ENCODE measurements around the gene RNF38.
"Not testable (repeated sequence)": the region's sequence is repeated elsewhere in the genome, so short reads cannot be mapped to it uniquely, and the experiment has no call there.

The RNF38 gene

DNA sequence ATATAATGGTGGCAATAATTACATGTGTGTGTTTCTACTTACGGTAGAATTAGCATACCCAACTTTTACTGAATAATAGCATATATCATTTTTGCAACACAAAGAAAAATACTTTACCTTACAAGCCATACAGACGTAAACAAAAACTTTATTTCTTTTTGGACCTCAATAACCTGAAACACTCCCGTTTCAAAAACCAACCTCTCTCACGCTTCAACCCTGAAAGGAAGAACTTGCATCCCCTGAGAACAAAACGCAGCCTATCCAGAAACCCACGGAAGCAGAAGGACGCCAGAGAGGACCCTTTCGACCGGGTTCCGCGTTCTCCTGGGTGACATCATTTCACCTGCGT lies at the start of gene RNF38:
Gene RNF38 (minus strand): TSS at position 290 of the 352 bp plus-strand sequence. CDS start 161 bp downstream, at position 129.
- DNase-seq (ENCODE audit: low spot score), result peak; percentile 62

DNA sequence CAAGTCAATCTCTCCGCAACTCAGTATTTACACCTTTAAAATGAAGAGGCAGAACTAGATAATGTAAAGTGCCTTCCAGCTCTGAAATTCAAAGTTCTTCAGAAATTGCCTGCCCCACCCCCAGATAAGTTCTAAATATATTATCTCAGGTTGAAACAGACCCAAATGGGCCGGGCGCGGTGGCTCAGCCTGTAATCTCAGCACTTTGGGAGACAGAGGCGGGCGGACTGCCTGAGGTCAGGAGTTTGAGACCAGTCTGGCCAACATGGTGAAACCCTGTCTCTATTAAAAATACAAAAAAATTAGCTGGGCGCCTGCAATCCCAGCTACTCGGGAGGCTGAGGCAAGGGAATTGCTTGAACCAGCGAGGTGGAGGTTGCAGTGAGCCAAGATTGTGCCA lies 48.5 kb upstream of the RNF38 start:
- DNase-seq (ENCODE audit: low spot score), result not testable (repeated sequence)

DNA sequence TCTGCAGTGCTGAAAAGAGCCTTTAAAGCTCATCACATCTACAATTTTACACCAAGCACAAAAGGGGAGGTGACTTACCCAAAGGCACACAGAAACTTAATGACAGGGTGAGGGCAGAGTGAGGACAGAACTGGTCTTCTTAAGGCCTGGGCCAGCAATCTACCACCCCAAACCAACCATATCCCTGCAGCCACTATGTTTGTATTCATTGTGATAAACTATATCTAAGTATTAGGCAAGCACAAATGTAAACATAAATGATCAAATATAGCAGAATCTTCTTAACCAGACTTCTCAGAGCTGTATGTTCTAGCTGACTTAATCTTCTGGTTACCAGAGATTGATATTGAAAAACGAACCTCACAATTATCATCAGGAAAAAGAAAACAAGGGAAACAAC lies 47.9 kb upstream of the RNF38 start:
- DNase-seq (ENCODE audit: low spot score), result no peak

DNA sequence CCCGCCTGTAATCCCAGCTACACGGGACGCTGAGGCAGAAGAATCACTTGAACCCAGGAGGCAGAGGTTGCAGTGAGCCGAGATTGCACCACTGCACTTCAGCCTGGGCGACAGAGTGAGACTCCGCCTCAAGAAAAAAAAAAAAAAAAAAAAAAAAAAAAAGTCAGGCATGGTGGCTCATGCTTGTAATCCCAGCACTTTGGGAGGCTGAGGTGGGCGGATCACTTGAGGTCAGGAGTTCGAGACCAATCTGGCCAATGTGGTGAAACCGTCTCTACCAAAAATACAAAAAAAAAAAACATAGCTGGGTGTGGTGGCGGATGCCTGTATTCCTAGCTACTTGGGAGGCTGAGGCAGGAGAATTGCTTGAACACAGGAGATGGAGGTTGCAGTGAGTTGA lies 46.6 kb upstream of the RNF38 start:
- DNase-seq (ENCODE audit: low spot score), result not testable (repeated sequence)

DNA sequence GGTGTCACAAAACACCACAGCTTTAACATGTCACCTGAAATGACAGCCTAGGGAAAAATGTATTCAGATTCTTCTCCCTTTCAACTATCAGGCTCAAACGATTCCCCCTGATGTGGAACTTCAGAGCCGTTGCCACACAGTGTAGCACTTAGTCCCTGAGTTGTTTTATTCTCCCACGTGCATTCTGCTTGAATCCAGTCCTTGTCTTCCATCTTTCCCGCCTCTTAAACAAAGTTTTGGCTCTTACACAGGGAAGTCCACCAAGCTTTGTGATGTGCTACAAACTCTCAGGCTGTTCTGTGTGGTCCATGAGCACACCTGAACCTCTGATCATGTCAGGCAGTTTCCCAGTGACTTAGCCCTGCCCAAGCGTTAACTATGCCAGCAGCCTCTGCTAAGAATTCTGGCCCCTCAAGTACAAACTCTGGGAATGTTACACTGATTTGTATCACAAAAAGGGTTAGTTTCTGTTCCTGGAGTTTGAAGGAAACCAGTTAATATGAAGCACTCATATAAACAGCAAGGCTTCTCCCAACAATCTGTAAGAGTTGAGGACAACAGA lies 45.8 kb upstream of the RNF38 start:
- no peak for DNase-seq (ENCODE audit: low spot score)

DNA sequence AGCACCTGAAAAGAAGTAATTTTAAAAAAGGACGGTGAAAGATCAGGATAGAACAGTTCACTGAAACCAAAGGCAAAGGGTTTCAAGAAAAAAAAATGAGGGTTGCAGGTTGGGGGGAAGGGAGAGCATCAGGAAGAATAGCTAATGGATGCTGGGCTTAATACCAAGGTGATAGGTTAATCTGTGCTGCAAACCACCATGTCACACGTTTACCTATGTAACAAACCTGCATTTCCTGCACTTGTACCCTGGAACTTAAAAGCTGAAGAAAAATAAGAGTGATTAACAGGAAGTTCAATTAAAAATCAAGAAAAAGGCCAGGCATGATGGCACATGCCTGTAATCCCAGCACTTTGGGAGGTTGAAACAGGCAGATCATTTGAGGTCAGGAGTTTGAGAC lies 44.1 kb upstream of the RNF38 start:
- DNase-seq (ENCODE audit: low spot score), result no peak

DNA sequence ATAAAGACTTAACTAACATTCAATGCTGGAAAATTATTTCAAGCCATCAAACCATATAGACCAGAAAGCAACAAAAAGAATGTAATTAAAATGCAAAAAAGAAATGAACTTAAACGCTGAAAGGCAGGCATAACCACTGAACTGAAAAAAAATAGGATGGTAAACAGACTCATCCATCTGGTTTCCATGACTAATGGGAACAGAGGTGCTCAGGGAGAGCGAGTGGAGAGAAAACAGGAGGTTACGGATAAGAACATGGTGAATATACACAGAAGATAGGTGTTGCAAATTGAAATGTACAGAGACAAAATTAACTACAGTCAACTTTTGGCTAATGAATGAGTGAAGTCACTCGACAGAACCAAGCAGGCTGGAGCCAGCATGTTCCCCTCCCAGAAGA lies 43.5 kb upstream of the RNF38 start:
- no peak for DNase-seq (ENCODE audit: low spot score)

DNA sequence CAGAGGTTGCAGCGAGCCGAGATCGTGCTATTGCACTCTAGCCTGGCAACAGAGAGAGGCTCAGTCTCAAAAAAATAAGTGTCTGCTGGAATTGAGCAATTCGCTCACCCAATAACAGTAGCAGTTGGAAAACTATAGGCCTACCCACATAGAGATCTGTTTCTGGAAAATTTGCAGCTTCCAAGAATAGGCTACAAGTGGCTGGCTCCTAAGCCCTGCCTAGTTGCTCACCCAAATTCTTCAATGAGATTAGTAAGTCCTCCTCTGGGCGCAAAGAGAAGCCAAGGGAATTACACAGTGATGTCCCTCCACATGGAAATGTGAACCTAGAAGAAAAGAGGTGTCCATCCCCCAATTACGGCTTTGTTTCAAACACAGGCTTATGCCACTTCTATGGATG lies 42.6 kb upstream of the RNF38 start:
- no peak for DNase-seq (ENCODE audit: low spot score)

DNA sequence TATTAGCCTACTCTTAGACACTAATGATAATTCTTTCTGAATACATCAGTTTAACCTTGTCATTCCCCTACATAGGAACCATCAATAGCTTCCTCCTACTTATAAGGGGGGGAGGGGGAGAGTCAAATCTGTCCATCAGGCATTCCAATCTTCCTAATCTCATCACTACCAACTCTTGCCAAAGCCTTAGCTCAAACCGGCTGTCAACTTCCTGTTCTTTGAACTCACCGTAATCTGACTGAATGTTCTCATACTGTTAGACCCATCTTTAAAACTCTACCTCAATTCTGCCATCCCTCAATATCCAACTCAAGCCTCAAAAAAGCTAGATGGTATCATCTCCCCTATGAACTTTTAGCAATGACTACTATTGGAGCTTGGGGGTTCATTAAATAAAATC lies 41.9 kb upstream of the RNF38 start:
- DNase-seq (ENCODE audit: low spot score), result no peak

DNA sequence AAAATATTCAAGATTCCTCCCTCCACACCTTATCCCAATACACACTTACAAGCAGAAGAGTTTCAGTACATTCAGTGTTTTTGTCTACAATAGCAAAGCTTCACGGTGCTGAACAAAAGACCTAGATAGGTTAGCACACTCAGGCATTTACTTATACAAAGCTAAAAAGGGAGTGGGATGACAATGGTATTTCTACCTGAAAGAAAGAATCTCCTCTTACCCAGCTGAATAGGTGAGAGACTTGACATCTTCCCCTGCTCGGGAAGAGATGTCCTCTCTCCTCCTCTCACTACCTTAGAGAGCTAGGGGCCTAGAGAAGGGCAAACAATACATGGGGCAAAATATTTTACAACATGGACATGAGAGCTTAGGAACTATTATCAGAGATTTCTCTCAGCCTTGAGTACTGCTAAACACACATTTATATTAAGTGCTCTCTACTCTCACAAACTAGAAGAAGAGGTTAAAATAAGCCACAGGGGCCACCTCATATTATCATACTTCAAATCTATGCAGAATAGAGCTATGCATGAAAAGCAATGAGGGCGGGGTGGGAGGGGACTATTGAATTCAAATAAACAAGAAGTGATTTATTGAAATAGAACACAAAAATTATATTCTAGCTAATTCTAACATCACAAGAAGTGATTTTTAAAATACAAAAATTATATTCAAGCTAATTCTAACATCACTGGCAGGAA lies 38.6 kb upstream of the RNF38 start:
- DNase-seq (ENCODE audit: low spot score), result no peak

DNA sequence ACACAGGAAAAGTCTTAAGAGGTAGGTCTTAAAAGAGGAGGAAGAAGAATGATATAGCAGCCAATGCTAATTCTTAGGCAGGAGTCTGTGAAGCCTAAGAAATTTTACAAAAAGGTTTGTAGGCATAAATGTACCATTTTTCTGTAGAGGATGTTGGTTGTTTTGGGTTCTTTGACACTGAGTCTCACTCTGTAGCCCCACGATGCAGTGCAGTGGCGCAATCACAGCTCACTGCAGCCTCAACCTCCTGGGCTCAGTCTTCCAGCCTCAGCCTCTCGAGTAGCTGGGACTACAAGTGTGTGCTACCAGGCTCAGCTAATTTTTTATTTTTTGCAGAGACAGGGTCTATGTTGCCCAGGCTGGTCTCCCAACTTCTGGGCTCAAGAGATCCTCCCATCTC lies 37.7 kb upstream of the RNF38 start:
- no peak for DNase-seq (ENCODE audit: low spot score)

DNA sequence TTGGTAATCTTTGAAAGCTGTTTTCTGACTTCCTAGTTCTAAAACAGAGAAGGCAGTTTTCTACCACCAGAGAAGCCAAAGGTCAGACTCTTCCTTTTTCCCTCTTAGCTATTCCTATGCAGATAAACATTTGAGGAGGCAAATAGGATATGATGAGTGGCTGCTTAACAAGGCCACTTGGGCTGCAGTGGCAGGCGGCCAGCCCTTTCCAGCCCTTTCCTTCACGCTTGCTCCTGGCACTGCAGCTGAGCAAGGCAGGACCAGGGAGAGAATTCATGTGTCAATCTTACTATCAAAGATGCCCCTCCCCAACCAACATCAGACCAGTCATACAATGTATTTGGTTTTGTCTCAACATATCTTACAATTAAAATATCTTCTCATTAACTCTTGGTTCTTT lies 36.8 kb upstream of the RNF38 start:
- no peak for DNase-seq (ENCODE audit: low spot score)

DNA sequence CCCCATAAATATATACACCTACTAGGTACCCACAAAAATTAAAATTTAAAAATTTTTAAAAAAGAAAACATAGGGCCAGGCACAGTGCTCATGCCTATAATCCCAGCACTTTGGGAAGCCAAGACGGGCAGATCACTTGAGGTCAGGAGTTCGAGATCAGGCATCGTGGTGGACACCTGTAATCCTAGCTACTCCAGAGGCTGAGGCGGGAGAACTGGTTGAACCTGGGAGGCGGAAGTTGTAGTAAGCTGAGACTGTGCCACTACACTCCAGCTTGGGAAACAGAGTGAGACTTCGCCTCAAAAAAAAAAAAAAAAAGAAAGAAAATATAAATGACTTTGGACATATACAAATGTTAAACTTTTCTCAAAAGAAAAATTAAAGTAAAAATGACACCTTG lies 33.3 kb upstream of the RNF38 start:
- DNase-seq (ENCODE audit: low spot score), result no peak

DNA sequence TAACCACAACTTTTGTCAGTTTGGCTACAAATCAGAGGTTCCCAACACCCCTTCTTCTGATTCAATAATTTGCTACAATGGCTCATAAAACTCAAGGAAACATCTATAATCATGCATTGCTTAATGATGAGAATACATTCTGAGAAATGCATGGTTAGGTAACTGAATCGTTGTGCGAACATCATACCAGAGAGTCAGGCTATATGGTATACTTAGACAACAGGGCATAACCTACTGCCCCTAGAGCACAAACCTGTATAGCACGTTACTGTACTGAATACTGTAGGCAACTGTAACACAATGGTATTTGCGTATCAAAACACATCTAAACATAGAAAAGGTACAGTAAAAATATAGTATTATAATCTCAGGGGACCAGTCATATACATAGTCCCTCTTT lies 31.0 kb upstream of the RNF38 start:
- no peak for DNase-seq (ENCODE audit: low spot score)

DNA sequence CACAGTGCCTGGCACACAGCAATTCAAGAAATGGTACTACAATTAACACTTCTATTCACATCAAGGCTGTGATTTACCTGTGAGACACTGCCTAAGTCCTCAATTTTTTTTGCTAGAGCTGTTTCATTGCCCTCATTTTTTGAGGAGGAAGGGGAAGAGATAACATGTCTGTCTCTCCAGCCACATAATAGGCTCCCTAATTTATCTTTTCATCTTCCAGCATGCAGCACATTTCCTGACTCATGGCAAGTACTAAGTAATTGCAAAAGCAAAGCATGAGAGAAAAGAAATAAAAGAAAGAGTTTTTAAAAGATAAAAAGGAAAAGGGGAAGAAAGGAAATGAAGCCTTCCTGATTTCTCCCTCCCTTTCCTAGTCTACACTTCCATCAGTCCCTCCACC lies 26.9 kb upstream of the RNF38 start:
- no peak for DNase-seq (ENCODE audit: low spot score)

DNA sequence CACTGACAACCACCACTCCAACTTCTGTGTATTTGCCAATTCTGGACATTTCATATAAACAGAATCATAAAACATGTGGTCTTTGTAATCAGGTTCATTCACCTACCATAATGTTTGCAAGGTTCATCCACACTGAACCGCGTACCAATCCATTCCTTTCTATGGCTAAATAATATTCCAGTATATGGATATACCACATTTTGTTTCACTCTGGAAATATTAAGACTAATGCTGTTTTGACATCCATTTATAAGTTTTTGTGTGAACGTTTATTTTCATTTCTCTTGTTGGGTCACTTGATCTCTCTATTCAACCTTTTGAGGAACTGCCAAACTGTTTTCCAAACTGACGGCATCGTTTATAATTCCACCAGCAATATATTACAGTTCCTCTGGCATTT lies 26.3 kb upstream of the RNF38 start:
- DNase-seq (ENCODE audit: low spot score), result no peak

DNA sequence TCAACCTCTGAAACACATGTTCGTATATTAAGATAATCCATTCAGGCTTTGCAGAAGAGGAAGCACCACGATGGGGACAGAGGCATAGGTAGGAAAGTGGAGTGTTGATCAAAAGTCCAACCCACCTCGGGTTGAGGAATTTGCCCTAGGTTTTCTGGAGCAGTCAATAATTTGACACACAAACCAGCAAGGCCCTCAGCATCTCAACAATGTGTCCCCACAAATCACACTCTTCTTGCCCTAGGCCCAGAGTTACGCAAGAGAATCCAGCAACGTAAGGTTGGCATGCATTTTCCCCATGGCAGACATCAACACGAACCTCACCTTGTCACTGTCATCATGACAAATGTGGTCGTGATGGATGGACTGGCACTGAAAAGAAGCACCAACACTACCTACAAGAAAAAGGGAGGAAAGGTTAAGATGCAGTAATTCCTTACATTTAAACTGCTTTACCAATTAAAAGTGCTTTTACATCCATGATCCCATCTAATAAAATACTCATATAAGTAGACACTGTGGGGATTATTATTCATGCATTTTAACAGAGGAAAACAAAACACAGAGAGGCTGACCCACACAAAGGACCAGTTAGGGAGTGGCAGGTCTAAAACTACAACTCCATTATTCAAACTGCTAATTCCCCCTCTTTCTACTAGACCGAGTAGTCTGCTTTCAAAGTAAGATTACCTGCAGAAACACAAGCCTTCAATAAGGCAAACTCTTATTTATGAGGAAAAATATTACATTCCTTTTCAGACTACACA lies 24.4 kb upstream of the RNF38 start:
- DNase-seq (ENCODE audit: low spot score), result no peak

DNA sequence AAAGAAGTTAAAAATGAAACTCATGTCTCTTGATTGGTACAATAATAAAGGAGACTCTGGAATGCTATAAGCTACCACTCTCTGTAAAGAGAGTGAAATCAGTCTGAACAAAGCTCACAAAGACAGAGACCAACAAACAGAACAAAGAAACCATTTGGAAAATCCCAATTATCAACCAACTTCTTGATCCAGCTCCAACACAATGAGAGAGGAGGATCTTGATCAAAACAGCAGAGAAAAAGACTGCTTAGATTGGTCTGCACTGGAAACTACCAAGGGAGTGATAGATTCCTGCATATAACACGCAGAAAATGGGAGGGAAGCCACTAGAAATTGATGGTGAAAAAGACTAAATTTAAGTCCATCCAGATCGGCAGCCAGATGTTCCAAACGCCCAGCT lies 23.1 kb upstream of the RNF38 start:
- DNase-seq (ENCODE audit: low spot score), result no peak

DNA sequence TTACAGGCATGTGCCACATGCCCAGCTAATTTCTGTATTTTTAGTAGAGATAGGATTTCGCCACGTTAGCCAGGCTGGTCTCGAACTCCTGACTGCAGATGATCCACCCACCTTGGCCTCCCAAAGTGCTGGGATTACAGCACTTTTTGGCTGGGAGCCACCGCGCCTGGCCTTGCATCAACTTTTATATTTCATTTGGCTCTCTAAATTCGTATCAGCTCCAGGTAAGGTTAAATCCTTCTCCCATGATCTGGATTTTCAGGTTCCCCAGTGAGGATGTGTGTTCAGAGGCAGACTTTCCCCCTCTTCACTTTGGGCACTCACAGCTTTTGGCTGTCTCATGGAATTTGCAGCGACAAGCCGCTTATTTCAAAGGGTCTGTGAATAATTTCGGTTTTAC lies 16.8 kb upstream of the RNF38 start:
- no peak for DNase-seq (ENCODE audit: low spot score)

DNA sequence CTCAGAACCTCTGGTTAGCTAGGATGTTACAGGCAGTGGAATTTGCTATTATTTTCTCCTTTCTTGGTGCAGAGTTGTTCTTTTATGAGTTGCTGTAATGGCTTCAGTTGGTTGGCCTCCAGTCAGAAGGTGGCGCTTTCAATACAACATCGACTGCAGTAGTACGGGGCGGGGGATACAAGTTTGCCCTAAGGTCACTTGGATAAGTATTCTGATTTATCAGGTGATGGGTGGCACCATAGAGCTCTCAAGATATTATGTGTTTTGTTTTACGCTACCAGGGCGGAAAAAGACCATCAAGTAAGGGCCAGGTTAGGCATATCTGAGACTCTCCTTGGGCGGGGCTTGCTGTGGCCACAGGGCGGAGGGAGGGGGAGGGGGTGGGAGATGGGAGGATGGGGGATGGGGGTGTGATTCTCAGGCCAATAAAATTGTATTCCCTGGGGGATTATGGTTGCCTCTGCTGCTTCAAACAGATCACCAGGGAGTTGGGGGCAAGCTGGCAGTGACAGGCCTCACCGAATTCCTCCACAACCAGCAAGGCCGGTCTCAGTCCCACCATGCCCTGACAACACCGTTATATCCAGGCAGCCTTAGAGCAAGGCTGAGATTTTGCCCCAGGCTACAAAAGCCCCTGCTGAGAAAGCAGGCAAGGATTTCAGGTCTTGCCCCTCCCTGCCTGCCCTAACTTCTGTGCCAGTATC lies 15.9 kb upstream of the RNF38 start:
- DNase-seq (ENCODE audit: low spot score), result no peak

DNA sequence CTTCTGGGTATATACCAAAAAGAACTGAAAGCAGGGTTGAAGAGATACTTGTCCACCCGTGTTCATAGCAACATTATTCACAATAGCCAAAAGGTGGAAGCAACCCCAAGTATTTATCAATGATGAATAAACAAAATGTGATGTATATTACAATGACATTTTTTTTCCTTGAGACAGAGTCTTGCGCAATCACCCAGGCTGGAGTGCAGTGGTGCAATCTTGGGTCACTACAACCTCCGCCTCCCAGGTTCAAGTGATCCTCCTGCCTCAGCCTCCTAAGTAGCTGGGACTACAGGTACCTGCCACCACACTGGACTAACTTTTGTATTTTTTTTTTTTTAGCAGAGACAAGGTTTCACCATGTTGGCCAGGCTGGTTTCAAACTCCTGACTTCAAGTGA lies 11.3 kb upstream of the RNF38 start:
- DNase-seq (ENCODE audit: low spot score), result not testable (repeated sequence)

DNA sequence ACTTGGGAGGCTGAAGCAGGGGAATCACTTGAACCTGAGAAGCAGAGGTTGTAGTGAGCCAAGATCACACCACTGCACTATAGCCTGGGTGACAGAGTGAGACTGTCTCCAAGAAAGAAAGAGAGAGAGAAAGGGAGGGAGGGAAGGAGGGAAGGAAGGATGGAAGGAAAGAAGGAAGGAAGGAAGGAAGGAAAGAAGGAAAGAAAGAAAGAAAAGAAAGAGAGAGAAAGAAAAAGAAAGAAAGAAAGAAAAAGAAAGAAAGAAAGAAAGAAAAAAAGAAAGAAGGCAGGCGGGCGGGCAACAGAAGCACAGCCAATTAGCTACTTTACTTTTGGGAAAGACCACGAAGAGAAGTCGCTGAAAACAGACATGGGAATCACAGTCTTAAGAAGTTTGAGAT lies 9.0 kb upstream of the RNF38 start:
- DNase-seq (ENCODE audit: low spot score), result not testable (repeated sequence)

DNA sequence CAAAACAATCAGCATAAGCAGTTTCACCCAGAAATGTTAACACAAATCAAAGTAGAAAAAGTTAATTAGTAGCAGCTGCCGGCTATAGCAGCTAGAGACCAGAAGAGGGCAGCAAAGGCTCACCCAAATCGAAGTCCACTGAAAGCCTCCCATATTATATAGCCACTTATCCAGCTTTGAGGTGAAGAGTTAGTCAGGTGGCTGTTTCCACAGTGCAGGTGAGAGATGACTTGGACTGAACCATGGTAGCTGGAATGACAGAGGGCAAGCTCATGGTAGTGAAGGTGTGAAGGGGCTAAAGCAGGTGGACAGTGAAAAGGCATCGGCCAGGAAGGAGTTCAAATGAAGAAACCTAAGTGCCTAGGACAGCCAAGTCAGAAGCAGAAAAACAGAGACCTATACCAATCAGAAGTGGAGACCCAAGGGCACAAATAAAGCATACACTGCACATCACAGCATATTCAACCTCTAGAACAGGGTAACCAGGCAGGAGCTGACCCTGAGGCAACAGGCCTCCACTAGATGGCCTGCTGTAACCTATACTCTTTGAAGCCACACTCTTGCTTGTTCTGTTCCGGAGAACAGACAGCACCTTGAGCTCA lies 7.2 kb upstream of the RNF38 start:
- peak; percentile 79 for DNase-seq (ENCODE audit: low spot score)
